Stimulated activated CD8-positive, alpha-beta memory T cell treated with anti-CD3 and anti-CD28 coated beads, Interleukin-12 subunit alpha, Interleukin-12 subunit beta, amount 100 ng/mL, for 24 hours (primary cell): ENCODE measurements around the gene ARSI.

Experiments
- DNase-seq: peaks from one replicate; pipeline ENCODE4 v3.0.0-alpha.2; 2020; ENCODE audit errors: extremely low read depth

ARSI gene

GRCh38 chr5:150246429-150246828 is 56.3 kb downstream of the ARSI start:
- no peak for DNase-seq
